Large intestine (tissue), 3 donors: ENCODE measurements around the gene NEGR1. TPM values are rescaled to one million over a fixed set of nuclear protein-coding genes. Genes with fewer than 3 reads are reported as not detected.

Experiments used
- DNase-seq, 2 donors: peaks; one replicate each; pipeline versions ENCODE4 v3.0.0 to v3.0.0-alpha.2; 2013
- H3K27ac ChIP-seq: one replicate; pipeline ENCODE4 v1.5.1; 2013; ENCODE audit warnings: low read length
- H3K27me3 ChIP-seq: 2 replicates; pipeline ENCODE4 v1.6.1; 2013; ENCODE audit warnings: low read length; ENCODE audit not compliant: control insufficient read depth, insufficient read depth
- H3K36me3 ChIP-seq: 2 replicates; pipeline ENCODE4 v1.6.1; 2013; ENCODE audit warnings: low read length; ENCODE audit not compliant: control insufficient read depth, insufficient read depth
- H3K4me1 ChIP-seq: one replicate; pipeline ENCODE4 v1.6.1; 2013; ENCODE audit warnings: low read length; ENCODE audit not compliant: control insufficient read depth, insufficient read depth
- H3K4me3 ChIP-seq: one replicate; pipeline ENCODE4 v1.5.1; 2013; ENCODE audit warnings: low read length
- H3K9me3 ChIP-seq: one replicate; pipeline ENCODE4 v1.6.1; 2013; ENCODE audit warnings: mild to moderate bottlenecking, low read depth, low read length, moderate library complexity; ENCODE audit not compliant: control insufficient read depth
- WGBS: methylation state at CpG from one replicate; pipeline ENCODE4 v1.1.5; 2013; ENCODE audit warnings: low lambda C conversion rate; ENCODE audit not compliant: insufficient coverage; 5-methylcytosine and 5-hydroxymethylcytosine counted together
- polyA plus RNA-seq: library from polyadenylated mRNA; unstranded; fragments of 120-200 nt; gene quantifications from one replicate; pipeline ENCODE4 v1.2.1, GENCODE V29; 2013

Gene NEGR1
- polyA plus RNA-seq, 1 donor, result 9.9 TPM

GRCh38 chr1:71592646-71593274 is 689.6 kb downstream of the NEGR1 start:
- Histone ChIP-seq H3K27me3 (no peaks in the 10 kb centered on the region), H3K27ac (no peak overlapping the region), H3K36me3 (no peaks in the 10 kb centered on the region), H3K4me3 (no peak overlapping the region), H3K4me1 (no peaks in the 10 kb centered on the region), H3K9me3 (no peaks in the 10 kb centered on the region)
- no CpG with 5 or more reads among the region's 9 CpGs for WGBS
- DNase-seq, result no peak

DNA sequence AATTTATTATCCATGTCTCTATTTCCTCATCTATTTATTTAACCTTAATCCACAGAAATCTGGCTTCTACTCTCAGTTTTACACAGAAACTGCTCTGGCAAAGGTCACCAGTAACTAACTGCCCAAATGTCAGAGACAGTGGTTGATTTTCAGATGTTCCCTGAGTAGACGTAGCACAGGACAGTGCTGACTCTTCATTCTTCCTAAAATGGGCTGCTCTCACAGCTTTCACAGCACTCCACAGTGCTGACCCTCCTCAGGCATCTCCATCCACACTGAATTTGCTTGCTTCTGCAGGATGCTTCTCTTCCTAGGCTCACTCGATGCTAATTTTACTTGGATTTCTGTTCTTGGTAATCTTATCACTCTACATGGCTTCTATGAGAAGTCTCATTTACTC is 693.3 kb downstream of the NEGR1 start:
- no peaks in the 10 kb centered on the region for H3K9me3 ChIP-seq
- no peak overlapping the region for H3K27ac ChIP-seq
- no peaks in the 10 kb centered on the region for H3K27me3 ChIP-seq
- no peak for DNase-seq
- no peak overlapping the region for H3K4me3 ChIP-seq
- no peaks in the 10 kb centered on the region for H3K36me3 ChIP-seq
- no CpG with 5 or more reads among the region's 2 CpGs for WGBS
- no peaks in the 10 kb centered on the region for H3K4me1 ChIP-seq

- Histone ChIP-seq H3K9me3 (no peaks in the 10 kb centered on the region), H3K4me3 (no peak overlapping the region), H3K4me1 (no peaks in the 10 kb centered on the region), H3K36me3 (no peaks in the 10 kb centered on the region), H3K27me3 (no peaks in the 10 kb centered on the region), H3K27ac (no peak overlapping the region)
- no peak for DNase-seq
- WGBS, result 82% methylated on average over 2 of the region's 3 CpGs
Measured at GRCh38 chr1:71587961-71588360, 694.4 kb downstream of the NEGR1 start.

- DNase-seq, result no peak
- Histone ChIP-seq H3K4me1 (no peaks in the 10 kb centered on the region), H3K4me3 (no peak overlapping the region), H3K36me3 (no peaks in the 10 kb centered on the region), H3K27me3 (no peaks in the 10 kb centered on the region), H3K9me3 (no peaks in the 10 kb centered on the region), H3K27ac (no peak overlapping the region)
- WGBS, result 83% methylated on average over 1 of the region's 3 CpGs
Measured at GRCh38 chr1:71586030-71586429, 696.3 kb downstream of the NEGR1 start.

DNA sequence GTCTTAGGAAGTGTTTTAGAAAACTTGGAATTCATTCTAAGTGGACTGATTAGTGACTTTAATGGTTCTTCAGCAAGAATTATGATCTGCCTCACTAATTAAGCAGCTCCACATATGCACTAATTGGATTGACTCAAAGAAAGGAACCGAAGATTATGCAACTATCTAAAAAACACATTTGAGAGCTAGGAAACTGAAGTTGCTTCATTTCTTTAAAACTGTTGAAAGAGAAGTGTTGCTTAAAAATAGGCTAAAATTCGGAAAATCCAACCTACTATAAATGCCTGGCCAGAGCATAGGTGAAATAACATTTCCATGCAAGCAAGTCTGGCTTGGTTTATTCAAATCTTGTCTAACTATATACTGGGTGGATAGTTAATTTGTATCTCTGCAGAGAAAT is 698.6 kb downstream of the NEGR1 start:
- WGBS, result no CpG with 5 or more reads among the region's 2 CpGs
- no peaks in the 10 kb centered on the region for H3K36me3 ChIP-seq
- no peak for DNase-seq
- H3K27me3 ChIP-seq, result no peaks in the 10 kb centered on the region
- H3K9me3 ChIP-seq, result no peaks in the 10 kb centered on the region
- H3K27ac ChIP-seq, result no peak overlapping the region
- H3K4me1 ChIP-seq, result no peaks in the 10 kb centered on the region
- no peak overlapping the region for H3K4me3 ChIP-seq

- WGBS, result no CpG with 5 or more reads among the region's 3 CpGs
- Histone ChIP-seq H3K27me3 (no peaks in the 10 kb centered on the region), H3K4me3 (no peak overlapping the region), H3K4me1 (no peaks in the 10 kb centered on the region), H3K9me3 (no peaks in the 10 kb centered on the region), H3K36me3 (no peaks in the 10 kb centered on the region), H3K27ac (no peak overlapping the region)
- DNase-seq, result no peak
Measured at GRCh38 chr1:71582673-71583072, 699.7 kb downstream of the NEGR1 start.

GRCh38 chr1:71577451-71578131 is 704.7 kb downstream of the NEGR1 start:
- 100% methylated on average over 1 of the region's 3 CpGs for WGBS
- Histone ChIP-seq H3K4me1 (no peaks in the 10 kb centered on the region), H3K36me3 (no peaks in the 10 kb centered on the region)

GRCh38 chr1:71572038-71572437 is 710.3 kb downstream of the NEGR1 start:
- 67% methylated on average over 1 of the region's 3 CpGs for WGBS
- Histone ChIP-seq H3K27me3 (no peaks in the 10 kb centered on the region), H3K4me3 (no peak overlapping the region), H3K4me1 (no peaks in the 10 kb centered on the region), H3K9me3 (no peaks in the 10 kb centered on the region), H3K36me3 (no peaks in the 10 kb centered on the region), H3K27ac (no peak overlapping the region)
- no peak for DNase-seq

More at GRCh38 chr1:71577451-71578131, 704.7 kb downstream of the NEGR1 start:
- H3K9me3 ChIP-seq, result no peaks in the 10 kb centered on the region
- H3K27ac ChIP-seq, result no peak overlapping the region
- DNase-seq, result no peak
- no peaks in the 10 kb centered on the region for H3K27me3 ChIP-seq
- no peak overlapping the region for H3K4me3 ChIP-seq

DNA sequence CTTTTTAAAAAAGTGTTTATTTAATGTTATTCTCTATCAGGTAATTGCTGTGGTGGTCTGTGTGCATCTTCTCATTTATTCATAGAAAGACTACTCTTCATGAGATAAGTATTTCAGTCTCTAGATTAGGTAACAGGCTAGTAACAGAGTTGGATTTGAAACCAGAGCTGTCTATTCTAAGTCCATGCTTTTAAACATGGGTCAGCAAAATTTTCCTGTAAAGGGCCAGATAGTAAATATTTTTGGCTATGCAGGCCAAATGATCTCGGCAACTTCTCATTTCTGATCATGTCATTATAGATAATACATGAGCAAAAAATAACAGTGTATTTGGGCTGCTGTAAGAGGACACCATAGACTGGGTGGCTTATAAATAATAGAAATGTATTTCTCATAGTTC is 715.9 kb downstream of the NEGR1 start:
- Histone ChIP-seq H3K4me3 (no peak overlapping the region), H3K36me3 (no peaks in the 10 kb centered on the region), H3K27ac (no peak overlapping the region), H3K9me3 (no peaks in the 10 kb centered on the region), H3K4me1 (no peaks in the 10 kb centered on the region), H3K27me3 (no peaks in the 10 kb centered on the region)
- WGBS, result no CpG with 5 or more reads among the region's 1 CpG
- DNase-seq, result no peak

GRCh38 chr1:71565831-71566230 is 716.5 kb downstream of the NEGR1 start:
- no peak for DNase-seq
- Histone ChIP-seq H3K4me1 (no peaks in the 10 kb centered on the region), H3K36me3 (no peaks in the 10 kb centered on the region), H3K27me3 (no peaks in the 10 kb centered on the region), H3K27ac (no peak overlapping the region), H3K4me3 (no peak overlapping the region), H3K9me3 (no peaks in the 10 kb centered on the region)
- no CpG with 5 or more reads among the region's 3 CpGs for WGBS

- Histone ChIP-seq H3K27me3 (no peaks in the 10 kb centered on the region), H3K9me3 (no peaks in the 10 kb centered on the region), H3K27ac (no peak overlapping the region), H3K4me3 (no peak overlapping the region), H3K36me3 (no peaks in the 10 kb centered on the region), H3K4me1 (no peaks in the 10 kb centered on the region)
- DNase-seq, result no peak
Measured at GRCh38 chr1:71565262-71565661, 717.1 kb downstream of the NEGR1 start.
